Tibial nerve (tissue), 4 donors: ENCODE results near the gene CD7. TPM values are rescaled to one million over a fixed set of nuclear protein-coding genes. Genes with fewer than 3 reads are reported as not detected.

Experiments
- DNase-seq, 2 donors: peaks; one replicate each; pipeline ENCODE4 v3.0.0-alpha.2; 2019; ENCODE audit warnings: low spot score in 2 of 2
- H3K27ac ChIP-seq, 4 donors: fragments of 200-600 bp; sonication (generic) in 3 of 4; one replicate each; pipeline ENCODE4 v1.5.1; 2017 to 2019; ENCODE audit warnings: mild to moderate bottlenecking in 1 of 4
- H3K27me3 ChIP-seq, 2 donors: fragments of 200-600 bp; sonication (generic) in 1 of 2; one replicate each; pipeline versions ENCODE4 v1.5.1 to v1.6.0; 2017 to 2019
- H3K36me3 ChIP-seq, 3 donors: fragments of 200-600 bp; sonication (generic); one replicate each; pipeline ENCODE4 v1.5.1; 2018 to 2019
- H3K4me1 ChIP-seq, 4 donors: fragments of 200-600 bp; sonication (generic) in 3 of 4; one replicate each; pipeline ENCODE4 v1.5.1; 2017 to 2019
- H3K4me3 ChIP-seq, 4 donors: fragments of 200-600 bp; sonication (generic) in 3 of 4; one replicate each; pipeline ENCODE4 v1.5.1; 2017 to 2019; ENCODE audit warnings: mild to moderate bottlenecking in 1 of 4, moderate library complexity in 1 of 4
- H3K9me3 ChIP-seq, 4 donors: fragments of 200-600 bp; sonication (generic) in 3 of 4; one replicate each; pipeline ENCODE4 v1.5.1; 2017 to 2019
- EP300 ChIP-seq, 2 donors: sonication (generic); formaldehyde crosslinking; IDR thresholded peaks; one replicate each; pipeline ENCODE4 v1.6.1; 2017; ENCODE audit warnings: antibody characterized with exemption in 2 of 2, mild to moderate bottlenecking in 1 of 2
- POLR2A ChIP-seq, 2 donors: fragments of 450-650 bp; IDR thresholded peaks; one replicate each; pipeline ENCODE4 v1.6.1; 2017; ENCODE audit warnings: antibody characterized with exemption in 2 of 2, mild to moderate bottlenecking in 2 of 2, moderate library complexity in 2 of 2
- WGBS, 2 donors: methylation state at CpG; one replicate each; pipeline ENCODE4 v1.1.5; 2018; 5-methylcytosine and 5-hydroxymethylcytosine counted together
- total RNA-seq, 4 donors: library from RNA; depleted of rRNA; stranded (reverse); fragments of >200 nt; gene quantifications; one replicate each; pipeline ENCODE4 v1.1.0, GENCODE V29; 2016
- TF ChIP-seq, protein P1 (sequence below), 5 experiments: fragments of 200-600 bp in 3 of 5; fragments of 450-650 bp in 2 of 5; sonication (generic) in 3 of 5; IDR thresholded peaks; one replicate each; pipeline ENCODE4 v1.5.1; 2016 to 2019; ENCODE audit warnings: antibody characterized with exemption in 5 of 5, mild to moderate bottlenecking in 3 of 5, moderate library complexity in 2 of 5

Gene CD7
- total RNA-seq, 4 donors from 2014 or later = 0.63 to 0.90 TPM; not detected in 2

DNA sequence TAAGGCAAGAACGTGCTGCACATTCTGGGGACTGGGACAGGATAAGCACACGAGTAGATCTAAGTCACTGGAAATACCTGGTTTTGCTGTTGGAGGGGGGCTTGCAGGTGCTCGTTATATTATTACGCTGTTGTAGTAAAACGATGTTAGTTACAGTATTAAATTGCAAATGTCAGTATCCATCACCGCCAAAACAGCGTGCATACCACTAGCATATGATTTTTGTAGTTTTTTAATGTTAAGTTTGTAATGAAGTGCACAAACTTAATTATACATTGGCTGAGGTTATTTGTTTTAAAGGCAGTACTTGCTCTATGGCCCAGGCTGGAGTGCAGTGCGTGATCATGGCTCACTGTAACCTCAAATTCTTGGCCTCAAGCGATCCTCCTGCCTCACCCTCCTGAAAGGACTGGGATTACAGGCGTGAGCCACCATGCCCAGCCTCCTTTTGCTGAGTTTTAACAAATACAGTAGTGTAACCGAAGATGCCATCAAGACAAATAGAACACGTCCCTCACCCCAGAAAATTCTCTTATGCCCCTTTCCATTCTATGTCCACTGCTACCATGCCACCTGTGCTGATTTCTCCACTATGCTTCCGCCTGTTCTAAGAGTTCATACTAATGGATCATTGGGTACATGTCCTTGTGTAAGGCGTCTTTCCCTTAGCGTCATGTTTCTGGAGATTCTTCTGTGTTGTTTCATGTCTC, 23.2 kb downstream of the CD7 start:
- peaks cover 0 to 59% (median 39%) of the 10 kb centered on the region in 4 donors for H3K4me1 ChIP-seq
- no peaks in the 10 kb centered on the region for H3K36me3 ChIP-seq
- DNase-seq = no peak
- H3K27me3 ChIP-seq = no peaks in the 10 kb centered on the region
- TF ChIP-seq, protein P1, sequence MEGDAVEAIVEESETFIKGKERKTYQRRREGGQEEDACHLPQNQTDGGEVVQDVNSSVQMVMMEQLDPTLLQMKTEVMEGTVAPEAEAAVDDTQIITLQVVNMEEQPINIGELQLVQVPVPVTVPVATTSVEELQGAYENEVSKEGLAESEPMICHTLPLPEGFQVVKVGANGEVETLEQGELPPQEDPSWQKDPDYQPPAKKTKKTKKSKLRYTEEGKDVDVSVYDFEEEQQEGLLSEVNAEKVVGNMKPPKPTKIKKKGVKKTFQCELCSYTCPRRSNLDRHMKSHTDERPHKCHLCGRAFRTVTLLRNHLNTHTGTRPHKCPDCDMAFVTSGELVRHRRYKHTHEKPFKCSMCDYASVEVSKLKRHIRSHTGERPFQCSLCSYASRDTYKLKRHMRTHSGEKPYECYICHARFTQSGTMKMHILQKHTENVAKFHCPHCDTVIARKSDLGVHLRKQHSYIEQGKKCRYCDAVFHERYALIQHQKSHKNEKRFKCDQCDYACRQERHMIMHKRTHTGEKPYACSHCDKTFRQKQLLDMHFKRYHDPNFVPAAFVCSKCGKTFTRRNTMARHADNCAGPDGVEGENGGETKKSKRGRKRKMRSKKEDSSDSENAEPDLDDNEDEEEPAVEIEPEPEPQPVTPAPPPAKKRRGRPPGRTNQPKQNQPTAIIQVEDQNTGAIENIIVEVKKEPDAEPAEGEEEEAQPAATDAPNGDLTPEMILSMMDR (IDR thresholded peaks at IDR 0.05) = no peak
- H3K9me3 ChIP-seq = no peaks in the 10 kb centered on the region
- WGBS, 2 donors = 86 to 87% methylated on average over 15 of the region's 15 CpGs
- peak overlapping the region; percentile 28 to 93 (median 55) for H3K4me3 ChIP-seq
- peak overlapping the region; percentile 85 to 98 (median 90) for H3K27ac ChIP-seq

DNA sequence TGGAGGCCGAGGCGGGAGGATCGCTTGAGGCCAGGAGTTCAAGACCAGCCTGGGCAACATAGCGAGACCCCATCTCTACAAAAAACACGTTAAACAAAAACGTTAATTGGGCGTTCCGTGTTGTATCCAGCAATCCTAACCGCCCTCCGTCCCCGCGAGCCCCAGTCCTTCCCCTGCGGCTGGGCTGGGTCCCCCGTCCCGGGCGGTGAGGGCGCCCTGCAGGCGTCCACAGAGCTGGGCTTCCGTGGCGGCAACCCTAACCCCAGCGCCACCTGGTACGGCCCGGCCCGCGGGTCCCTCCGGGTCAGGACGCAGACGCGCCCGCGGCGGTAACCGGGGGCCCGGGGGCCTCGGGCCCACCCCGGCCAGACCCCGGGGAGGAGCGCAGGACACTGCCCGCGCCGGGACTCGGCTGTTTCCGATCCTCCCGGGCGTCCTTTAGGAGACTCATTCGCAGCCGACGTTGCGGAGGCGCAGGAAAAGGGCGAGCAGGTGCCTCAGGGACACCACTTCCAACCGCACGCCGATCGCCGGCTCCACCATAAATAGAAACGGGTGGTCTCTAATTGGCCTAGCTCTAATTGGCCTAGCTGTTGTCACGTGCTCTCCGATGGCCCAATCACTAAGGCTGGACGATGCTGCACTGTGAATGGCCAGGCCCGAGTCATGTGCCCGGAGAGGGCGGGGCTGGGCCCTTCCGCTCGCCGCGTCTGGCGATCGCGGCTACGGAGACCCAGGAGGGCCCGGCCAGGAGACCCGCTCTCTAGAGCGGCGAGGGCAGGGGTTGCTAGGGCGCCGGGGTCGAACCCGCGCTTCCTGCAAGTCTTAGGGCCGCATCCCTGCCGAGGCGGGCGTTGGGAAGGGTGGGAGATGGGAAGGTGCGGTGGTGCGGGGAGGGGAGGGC, 24.9 kb downstream of the CD7 start:
- WGBS, 2 donors = 6 to 17% methylated on average over 16 to 48 of the region's 86 CpGs
- Histone ChIP-seq H3K4me3 (peak overlapping the region; percentile 61 to 96 (median 82)), H3K27me3 (no peaks in the 10 kb centered on the region), H3K4me1 (peaks cover 0 to 42% (median 26%) of the 10 kb centered on the region in 4 donors), H3K36me3 (no peaks in the 10 kb centered on the region), H3K27ac (peak overlapping the region; percentile 95 to 98 (median 96)), H3K9me3 (no peaks in the 10 kb centered on the region)
- peak; percentile 94 for DNase-seq
- TF ChIP-seq POLR2A (IDR thresholded peaks at IDR 0.05) (peak; percentile 89 to 97), EP300 (IDR thresholded peaks at IDR 0.05) (peak; percentile 82 to 98)
- TF ChIP-seq, protein P1 (IDR thresholded peaks at IDR 0.05) = peak in 1 of 5 experiments; percentile 37

DNA sequence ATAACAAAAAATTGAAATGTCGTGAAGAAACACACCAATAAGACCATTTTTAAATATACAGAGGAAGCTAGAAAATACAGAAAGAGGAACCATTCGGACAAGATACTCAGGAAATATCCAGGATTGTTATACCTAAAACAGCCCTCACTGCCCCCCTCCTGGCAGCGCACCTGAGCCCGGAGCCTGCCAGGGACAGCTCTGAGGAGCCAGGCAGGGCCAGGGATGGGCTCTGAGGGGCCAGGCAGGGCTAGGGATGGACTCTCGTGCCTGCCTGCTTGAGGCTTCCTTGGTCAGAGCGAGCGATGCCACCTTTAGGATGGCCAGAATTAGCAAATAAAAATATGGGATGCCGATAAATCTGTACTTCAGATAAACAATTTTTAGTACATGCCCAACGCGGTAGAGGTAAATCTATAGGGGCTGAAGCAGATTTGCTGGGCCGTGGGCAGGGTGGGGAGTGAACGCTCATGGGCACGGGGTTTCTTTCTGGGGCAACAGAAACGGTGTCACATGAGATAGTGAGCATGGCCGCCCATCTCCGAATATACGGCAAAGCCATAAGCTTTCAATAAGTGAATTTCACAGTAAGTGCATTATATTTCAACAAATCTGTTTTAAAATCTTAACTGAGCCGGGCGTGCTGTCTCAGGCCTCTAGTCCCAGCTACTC, 25.7 kb downstream of the CD7 start:
- H3K4me1 ChIP-seq = peaks cover 0 to 34% (median 20%) of the 10 kb centered on the region in 4 donors
- DNase-seq = no peak
- TF ChIP-seq EP300 (IDR thresholded peaks at IDR 0.05) (no peak), POLR2A (IDR thresholded peaks at IDR 0.05) (no peak)
- TF ChIP-seq, protein P1 (IDR thresholded peaks at IDR 0.05) = no peak

DNA sequence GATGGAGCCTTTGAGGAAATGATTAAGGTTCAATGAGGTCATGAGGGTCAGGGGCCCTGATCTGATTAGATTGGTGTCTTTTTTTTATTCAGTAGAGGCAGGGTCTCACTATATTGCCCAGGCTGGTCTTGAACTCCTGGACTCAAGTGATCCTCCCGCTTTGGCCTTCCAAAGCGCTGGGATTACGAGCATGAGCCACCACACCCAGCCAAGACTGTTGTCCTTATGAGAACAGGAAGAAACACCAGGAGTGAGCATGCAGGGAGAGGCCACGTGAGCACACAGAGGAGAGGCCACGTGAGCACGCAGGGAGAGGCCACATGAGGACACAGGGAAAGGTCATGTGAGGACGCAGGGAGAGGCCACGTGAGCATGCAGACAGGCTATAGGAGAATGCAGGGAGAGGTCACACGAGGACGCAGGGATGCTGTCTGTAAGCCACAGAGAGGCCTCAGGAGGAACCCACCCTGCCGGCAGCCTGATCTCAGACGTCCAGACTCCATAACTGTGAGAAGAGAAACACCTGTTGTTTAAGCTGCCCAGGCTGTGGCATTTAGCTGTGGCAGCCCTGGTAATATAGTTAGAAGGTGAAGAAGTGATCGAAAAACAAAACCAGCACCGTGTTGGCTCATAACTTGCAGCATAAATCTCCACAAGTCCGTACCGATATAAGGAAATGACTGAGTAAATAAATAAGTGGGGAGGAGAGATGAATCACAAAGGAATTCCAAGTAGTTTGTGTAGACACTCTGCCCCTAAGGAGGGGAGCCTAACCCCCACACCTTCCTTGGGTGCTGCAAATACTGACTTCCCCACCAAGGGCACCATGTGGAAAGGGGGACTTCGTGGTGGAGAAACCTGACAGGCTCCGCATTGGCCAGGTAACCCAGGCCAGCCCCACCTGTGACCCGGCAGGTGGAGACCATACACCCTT, 29.3 kb downstream of the CD7 start:
- Histone ChIP-seq H3K4me1 (peaks cover 0 to 37% (median 13%) of the 10 kb centered on the region in 4 donors), H3K36me3 (no peaks in the 10 kb centered on the region), H3K27me3 (no peaks in the 10 kb centered on the region), H3K27ac (peak overlapping the region in 2 of 4 donors; percentile 23 to 29), H3K4me3 (no peak overlapping the region), H3K9me3 (no peaks in the 10 kb centered on the region)
- no peak for DNase-seq
- TF ChIP-seq EP300 (IDR thresholded peaks at IDR 0.05) = peak in 1 of 2 donors; percentile 18
- TF ChIP-seq POLR2A (IDR thresholded peaks at IDR 0.05) = no peak
- WGBS, 2 donors = 72 to 73% methylated on average over 19 of the region's 19 CpGs

More for the DNA sequence above, 25.7 kb downstream of the CD7 start:
- no peaks in the 10 kb centered on the region for H3K36me3 ChIP-seq
- peak overlapping the region; percentile 61 to 96 (median 82) for H3K4me3 ChIP-seq
- no peaks in the 10 kb centered on the region for H3K9me3 ChIP-seq
- 81 to 89% methylated on average over 19 of the region's 19 CpGs for WGBS, 2 donors
- peak overlapping the region; percentile 95 to 98 (median 96) for H3K27ac ChIP-seq
- no peaks in the 10 kb centered on the region for H3K27me3 ChIP-seq
